Stimulated activated effector memory CD8-positive, alpha-beta T cell treated with anti-CD3 and anti-CD28 coated beads, Interleukin-12 subunit alpha, Interleukin-12 subunit beta, amount 100 ng/mL, for 72 hours (primary cell): Measurements from ENCODE around the gene ISM1.
"Not testable (repeated sequence)": the region's sequence is repeated elsewhere in the genome, so short reads cannot be mapped to it uniquely, and the experiment has no call there.

Source experiments
- ATAC-seq: fragments of 150-1000 bp; cut with Tn5 transposase; 2 replicates; pipeline ENCODE4 v1.10.0; 2021
- DNase-seq, 2 donors: peaks; one replicate each; pipeline ENCODE4 v3.0.0; 2021 to 2022; ENCODE audit warnings: low spot score in 2 of 2
- H3K27ac Mint-ChIP-seq: one replicate; pipeline ENCODE4 v1.8.0; 2022; ENCODE audit warnings: mild to moderate bottlenecking, mixed read lengths
- H3K36me3 Mint-ChIP-seq: one replicate; pipeline ENCODE4 v1.8.0; 2022; ENCODE audit warnings: mild to moderate bottlenecking, mixed read lengths
- H3K4me1 Mint-ChIP-seq: one replicate; pipeline ENCODE4 v1.8.0; 2022; ENCODE audit warnings: mixed read lengths
- H3K4me3 Mint-ChIP-seq: one replicate; pipeline ENCODE4 v1.8.0; 2022; ENCODE audit warnings: mild to moderate bottlenecking, mixed read lengths
- H3K9me3 Mint-ChIP-seq: one replicate; pipeline ENCODE4 v1.8.0; 2022; ENCODE audit warnings: mixed read lengths

The ISM1 gene

DNA sequence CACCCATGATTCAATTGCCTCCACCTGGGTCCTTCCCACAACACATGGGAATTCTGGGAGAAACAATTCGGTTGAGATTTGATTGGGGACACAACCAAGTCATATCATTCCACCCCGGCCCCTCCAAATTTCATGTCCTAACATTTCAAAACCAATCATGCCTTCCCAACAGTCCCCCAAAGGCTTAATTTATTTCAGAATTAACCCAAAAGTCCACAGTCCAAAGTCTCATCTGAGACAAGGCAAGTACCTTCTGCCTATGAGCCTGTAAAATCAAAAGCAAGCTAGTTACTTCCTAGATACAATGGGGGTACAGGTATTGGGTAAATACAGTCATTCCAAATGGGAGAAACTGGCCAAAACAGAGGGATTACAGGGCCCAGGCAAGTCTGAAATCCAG, 15.3 kb downstream of the ISM1 start:
- not testable (repeated sequence) for H3K4me3 Mint-ChIP-seq, ATAC-seq, H3K4me1 Mint-ChIP-seq, H3K27ac Mint-ChIP-seq, H3K36me3 Mint-ChIP-seq, H3K9me3 Mint-ChIP-seq, DNase-seq

DNA sequence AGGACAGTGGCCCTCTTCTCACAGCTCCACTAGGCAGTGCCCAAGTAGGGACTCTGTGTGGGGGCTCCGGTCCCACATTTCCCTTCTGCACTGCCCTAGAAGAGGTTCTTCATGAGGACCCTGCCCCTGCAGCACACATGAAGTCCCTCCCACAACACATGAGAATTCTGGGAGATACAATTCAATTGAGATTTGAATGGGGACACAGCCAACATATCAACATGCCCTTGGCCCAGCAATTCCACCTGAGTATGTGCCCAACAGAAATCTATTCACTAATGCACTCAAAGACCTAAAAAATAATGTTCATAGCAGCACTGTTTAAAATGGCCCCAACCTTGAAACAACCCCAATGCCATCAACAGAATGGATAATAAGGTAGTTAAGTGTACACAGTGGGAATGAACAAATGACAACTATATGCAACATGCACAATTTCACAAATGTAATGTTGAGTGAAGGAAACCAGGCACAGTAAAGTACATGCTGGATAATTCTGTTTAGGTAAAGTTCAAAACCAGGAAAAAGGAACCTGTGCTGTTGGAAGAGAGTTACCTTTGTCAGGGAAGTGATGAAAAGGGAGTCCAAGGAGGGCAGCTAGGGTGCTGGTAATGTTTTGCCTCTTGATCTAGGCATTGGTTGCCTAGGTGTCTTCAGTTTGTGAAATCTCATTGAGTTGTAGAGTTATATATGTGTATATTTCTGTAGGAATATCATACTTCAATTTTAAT, 16.1 kb downstream of the ISM1 start:
- Mint-ChIP-seq H3K36me3 (no peaks in the 10 kb centered on the region), H3K4me3 (no peak overlapping the region), H3K9me3 (no peaks in the 10 kb centered on the region), H3K27ac (no peak overlapping the region), H3K4me1 (no peaks in the 10 kb centered on the region)
- ATAC-seq (no peak), DNase-seq (no peak)

DNA sequence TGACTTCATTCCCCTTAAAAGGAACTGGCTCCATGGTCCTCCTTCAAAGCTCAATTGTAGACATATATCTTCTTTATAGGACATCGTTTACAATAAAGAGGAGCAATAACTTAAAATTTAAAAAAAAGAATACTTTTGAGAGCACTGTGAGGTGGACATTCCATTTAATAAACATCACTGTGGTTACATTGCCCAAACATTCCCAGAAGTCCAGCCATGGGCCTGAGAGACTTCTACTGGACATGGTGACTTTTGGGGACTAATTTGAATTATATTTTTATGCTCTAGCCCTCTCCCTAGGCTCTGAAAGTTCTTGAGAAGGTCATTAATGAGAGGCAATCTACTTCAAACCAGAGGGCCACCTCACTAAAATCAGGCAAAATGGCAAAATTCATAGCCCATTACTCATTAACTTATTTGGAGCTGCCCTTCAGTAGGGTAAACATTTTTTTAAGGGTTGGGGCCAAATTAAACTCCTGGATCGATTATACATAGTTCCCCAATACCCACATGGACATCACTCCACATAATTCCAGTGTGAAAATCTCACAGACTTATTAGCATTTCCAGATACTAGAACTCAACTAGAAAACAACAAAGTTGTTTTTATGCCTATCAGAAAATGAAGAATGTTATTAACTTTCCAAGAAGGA, 17.1 kb downstream of the ISM1 start:
- H3K4me3 Mint-ChIP-seq: no peak overlapping the region
- no peak for DNase-seq
- H3K4me1 Mint-ChIP-seq: no peaks in the 10 kb centered on the region
- no peaks in the 10 kb centered on the region for H3K9me3 Mint-ChIP-seq
- H3K36me3 Mint-ChIP-seq: no peaks in the 10 kb centered on the region
- no peak overlapping the region for H3K27ac Mint-ChIP-seq
- no peak for ATAC-seq

DNA sequence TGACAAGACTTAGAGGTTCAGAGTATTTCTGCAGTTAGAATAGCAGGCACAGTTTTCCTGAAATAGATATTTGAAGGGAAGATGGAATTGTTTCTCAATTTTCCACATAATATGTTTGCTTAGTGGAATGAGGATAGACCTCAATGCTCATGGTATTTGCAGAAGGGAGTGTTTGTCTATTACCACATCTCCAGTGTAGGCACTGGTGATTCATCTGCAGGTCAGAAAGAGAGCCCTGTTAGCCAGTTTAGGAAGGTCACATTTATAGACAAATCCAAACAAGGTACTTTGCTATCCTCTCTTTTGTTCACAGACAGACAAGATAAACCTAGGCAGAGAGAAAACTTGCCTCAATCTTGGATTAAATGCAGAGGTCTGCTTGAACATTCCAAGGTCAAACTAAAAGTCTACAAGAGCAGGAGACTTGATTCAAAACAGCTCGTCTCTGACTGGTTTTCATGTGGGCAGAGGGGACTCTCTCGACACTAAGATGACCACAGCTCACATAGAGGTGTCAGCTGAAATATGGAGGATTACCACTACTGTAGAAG, 22.8 kb downstream of the ISM1 start:
- DNase-seq (no peak), ATAC-seq (no peak)
- no peaks in the 10 kb centered on the region for H3K9me3 Mint-ChIP-seq
- no peak overlapping the region for H3K4me3 Mint-ChIP-seq
- H3K36me3 Mint-ChIP-seq: peaks cover 6% of the 10 kb centered on the region
- H3K4me1 Mint-ChIP-seq: peaks cover 26% of the 10 kb centered on the region
- H3K27ac Mint-ChIP-seq: no peak overlapping the region

DNA sequence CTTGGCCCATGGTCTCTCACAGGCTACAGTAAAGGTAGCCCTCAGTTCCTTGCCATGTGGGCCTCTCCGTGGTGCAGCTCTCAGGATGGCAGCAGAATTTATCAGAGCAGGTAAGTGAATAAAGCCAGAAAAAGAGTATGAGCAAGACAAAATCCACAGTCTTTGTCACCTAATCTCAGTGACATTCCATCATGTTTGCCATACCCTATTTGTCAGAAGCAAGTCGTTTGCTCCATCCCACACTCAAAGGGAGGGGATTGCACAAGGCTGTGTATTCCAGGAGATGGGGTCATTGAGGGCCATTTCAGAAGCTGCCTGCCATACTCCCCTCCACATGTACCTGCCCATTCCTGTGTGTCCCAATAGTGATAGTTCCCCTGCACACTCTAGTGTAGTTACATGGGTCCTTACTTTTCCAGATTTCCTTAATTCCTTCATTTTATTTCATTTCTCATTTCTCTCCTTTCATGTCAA, 24.2 kb downstream of the ISM1 start:
- no peak for ATAC-seq
- H3K9me3 Mint-ChIP-seq: no peaks in the 10 kb centered on the region
- peaks cover 27% of the 10 kb centered on the region for H3K4me1 Mint-ChIP-seq
- H3K27ac Mint-ChIP-seq: no peak overlapping the region
- H3K4me3 Mint-ChIP-seq: no peak overlapping the region
- no peak for DNase-seq
- H3K36me3 Mint-ChIP-seq: peaks cover 6% of the 10 kb centered on the region

DNA sequence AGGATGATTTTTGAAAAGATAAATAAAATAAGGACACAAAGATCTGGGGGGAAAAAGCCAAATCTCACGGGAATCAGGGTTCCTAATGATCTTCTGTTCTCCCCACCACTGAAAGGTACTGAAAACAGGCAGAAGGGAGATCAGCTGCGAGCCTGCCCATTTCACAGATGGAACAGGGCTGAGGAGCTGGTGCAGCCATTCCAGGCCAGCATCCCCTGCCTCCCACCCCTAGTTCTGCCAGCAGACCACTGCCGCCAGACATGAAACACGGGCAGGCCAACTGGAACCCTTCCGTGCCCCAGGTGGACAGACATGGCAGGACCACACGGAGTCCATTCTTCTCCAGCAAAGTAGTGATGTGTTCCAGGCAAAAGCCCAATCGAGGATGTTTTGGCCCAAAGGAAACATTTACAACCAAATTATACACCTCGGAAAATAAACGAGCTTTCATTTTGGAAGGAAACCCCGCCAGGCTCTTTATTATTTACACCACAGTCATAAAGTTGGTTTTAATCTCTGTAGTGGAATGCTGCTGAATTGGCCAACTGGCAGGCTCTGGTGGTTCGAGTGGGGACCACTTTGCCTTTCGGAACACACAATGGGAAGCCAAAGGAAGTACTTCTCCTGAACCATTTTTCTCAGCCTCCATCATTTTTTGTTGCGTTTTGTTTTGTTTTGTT, 28.2 kb downstream of the ISM1 start:
- Mint-ChIP-seq H3K36me3 (peaks cover 6% of the 10 kb centered on the region), H3K4me3 (no peak overlapping the region), H3K4me1 (peaks cover 27% of the 10 kb centered on the region), H3K27ac (no peak overlapping the region), H3K9me3 (no peaks in the 10 kb centered on the region)
- no peak for ATAC-seq
- no peak for DNase-seq

DNA sequence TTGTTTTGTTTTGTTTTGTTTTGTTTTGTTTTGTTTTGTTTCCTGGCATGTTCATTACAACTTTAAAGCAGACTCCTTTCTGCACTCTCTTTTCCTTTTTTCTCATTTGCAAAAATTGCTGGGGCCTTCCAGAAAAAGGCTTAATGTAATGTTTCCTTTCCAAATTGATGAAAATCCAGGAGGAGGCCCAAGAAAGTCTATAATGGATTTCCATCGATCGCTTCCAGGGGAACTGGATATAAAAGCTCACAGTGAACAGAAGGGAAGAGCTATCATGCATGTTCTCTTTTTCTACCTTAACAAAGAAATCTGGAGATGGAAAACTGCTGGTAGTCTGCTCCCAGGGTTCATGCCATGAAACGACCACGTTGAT, 28.7 kb downstream of the ISM1 start:
- Mint-ChIP-seq H3K9me3 (no peaks in the 10 kb centered on the region), H3K4me3 (no peak overlapping the region), H3K4me1 (peaks cover 27% of the 10 kb centered on the region), H3K36me3 (peaks cover 6% of the 10 kb centered on the region), H3K27ac (no peak overlapping the region)
- no peak for ATAC-seq
- DNase-seq: no peak

DNA sequence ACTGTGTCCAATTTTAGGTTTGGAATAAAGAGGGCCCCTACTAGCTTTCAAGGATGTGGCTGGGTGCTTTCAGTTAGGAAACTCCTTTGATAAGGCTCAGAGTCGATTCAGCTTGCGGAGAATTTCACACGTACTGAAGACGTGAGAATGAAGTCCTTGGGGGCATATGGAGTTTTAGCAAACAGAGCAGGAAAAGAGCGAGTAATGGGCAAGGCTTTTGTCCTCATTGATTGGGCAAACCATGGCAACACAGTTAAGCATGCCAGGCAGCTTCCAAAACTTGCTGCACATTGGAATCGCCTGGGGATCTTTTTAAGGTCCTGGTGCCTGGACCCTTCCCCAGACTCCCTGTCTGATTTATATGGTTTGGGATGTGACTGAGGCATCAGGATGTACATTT, 29.2 kb downstream of the ISM1 start:
- H3K36me3 Mint-ChIP-seq: peaks cover 6% of the 10 kb centered on the region
- H3K27ac Mint-ChIP-seq: no peak overlapping the region
- DNase-seq: no peak
- ATAC-seq: no peak
- H3K4me1 Mint-ChIP-seq: peaks cover 27% of the 10 kb centered on the region
- H3K9me3 Mint-ChIP-seq: no peaks in the 10 kb centered on the region
- H3K4me3 Mint-ChIP-seq: no peak overlapping the region

DNA sequence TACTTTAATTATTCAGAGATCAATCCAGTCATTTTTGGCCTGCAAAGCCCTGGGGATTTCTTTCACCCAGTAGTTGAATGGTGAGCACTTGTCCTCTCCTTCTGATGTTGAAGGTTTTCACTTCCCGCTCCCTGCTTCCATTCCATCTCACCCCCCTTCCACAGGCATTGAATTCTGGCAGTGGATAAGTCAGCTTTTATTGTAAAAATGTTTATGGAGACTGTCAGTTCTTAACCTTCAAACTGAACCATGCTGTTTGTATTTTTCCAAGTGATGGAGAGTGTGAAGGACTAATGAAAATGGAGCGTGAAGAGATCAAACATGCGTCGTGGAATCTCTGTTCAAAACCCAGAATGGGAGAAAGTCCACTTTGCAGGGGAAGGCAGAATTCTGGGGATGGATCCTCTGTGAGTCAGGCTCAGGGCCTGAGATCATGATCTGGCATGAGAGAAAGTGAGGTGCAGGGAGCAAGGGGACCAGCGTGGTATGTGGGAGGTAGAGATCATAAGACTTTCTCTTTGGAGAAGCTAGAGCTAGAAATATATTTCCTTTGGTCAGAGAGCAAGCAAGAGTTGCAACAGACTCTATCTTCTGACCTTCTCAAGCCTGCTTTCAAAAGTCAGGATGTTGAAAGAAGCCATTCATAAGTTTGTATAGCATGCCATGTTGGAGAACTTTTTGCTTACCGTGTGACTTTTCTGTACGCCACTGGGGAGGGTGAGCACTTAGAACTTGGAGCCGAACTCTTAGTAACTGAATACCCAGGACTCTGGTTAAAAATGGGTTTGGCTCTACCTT, 30.2 kb downstream of the ISM1 start:
- no peak for ATAC-seq
- peaks cover 21% of the 10 kb centered on the region for H3K4me1 Mint-ChIP-seq
- H3K36me3 Mint-ChIP-seq: peaks cover 6% of the 10 kb centered on the region
- no peaks in the 10 kb centered on the region for H3K9me3 Mint-ChIP-seq
- no peak overlapping the region for H3K27ac Mint-ChIP-seq
- no peak for DNase-seq
- H3K4me3 Mint-ChIP-seq: no peak overlapping the region

DNA sequence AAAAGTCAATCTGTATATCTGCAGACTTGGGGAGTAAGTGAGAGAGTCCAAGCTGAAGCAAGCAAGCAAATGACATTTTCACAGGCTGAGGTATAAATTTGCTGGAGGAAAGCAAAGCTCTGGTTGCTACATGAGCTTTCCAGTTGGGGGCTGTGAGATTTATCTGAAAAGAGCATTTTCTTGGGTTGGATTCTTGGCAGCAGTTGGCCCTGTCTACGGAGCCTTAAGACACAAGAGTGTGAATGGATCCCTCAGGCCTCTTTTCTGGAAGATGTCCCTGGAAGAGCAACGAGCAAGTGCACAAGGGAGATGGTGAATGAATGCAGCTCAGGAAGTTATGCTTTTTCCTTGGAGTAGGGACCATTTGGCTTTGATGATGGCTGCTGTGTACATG, 30.8 kb downstream of the ISM1 start:
- ATAC-seq (no peak), DNase-seq (no peak)
- Mint-ChIP-seq H3K36me3 (peaks cover 6% of the 10 kb centered on the region), H3K9me3 (no peaks in the 10 kb centered on the region), H3K4me1 (peaks cover 20% of the 10 kb centered on the region), H3K4me3 (no peak overlapping the region), H3K27ac (no peak overlapping the region)

DNA sequence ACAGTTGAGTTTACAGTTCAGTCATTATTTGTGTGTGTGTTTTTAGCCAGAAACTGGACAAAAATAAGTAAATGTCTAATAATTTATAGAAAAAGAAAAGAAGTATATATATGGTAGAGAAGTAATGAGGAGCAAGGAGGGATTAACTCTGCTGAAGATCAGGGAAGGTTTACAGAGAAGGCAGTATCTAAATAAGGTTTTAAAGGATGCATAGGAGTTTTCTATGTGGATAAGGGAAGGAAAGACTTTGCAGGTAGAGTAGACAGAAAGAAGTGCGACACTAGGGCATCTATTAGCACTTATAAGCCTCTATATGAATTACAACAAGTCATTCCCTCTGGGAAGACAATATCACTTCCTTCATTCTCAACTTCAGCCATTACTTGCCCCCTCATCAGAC, 34.3 kb downstream of the ISM1 start:
- no peak overlapping the region for H3K4me3 Mint-ChIP-seq
- H3K27ac Mint-ChIP-seq: no peak overlapping the region
- H3K4me1 Mint-ChIP-seq: no peaks in the 10 kb centered on the region
- H3K9me3 Mint-ChIP-seq: no peaks in the 10 kb centered on the region
- DNase-seq (no peak), ATAC-seq (no peak)
- no peaks in the 10 kb centered on the region for H3K36me3 Mint-ChIP-seq

DNA sequence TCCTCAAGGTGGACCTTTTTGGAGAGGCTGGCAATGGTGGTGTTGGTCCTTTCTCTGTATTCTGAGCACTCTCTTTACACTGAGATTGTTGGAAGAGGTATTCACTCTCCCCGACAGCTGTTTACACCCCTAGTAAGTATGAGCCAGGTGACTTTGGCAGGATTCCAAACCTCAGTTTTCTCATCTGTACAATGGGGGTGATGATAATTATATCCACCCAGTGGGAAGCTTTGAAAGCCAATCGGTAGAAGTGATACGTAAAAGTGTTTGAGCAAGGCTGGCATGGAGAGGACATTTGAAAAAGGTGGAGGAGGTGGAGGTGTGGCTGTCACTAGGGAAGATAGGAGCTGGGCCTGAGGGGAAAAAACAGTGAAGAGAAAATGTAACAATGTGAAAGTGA, 35.5 kb downstream of the ISM1 start:
- DNase-seq: no peak
- no peaks in the 10 kb centered on the region for H3K36me3 Mint-ChIP-seq
- H3K4me3 Mint-ChIP-seq: no peak overlapping the region
- no peaks in the 10 kb centered on the region for H3K4me1 Mint-ChIP-seq
- no peak overlapping the region for H3K27ac Mint-ChIP-seq
- ATAC-seq: no peak
- no peaks in the 10 kb centered on the region for H3K9me3 Mint-ChIP-seq

DNA sequence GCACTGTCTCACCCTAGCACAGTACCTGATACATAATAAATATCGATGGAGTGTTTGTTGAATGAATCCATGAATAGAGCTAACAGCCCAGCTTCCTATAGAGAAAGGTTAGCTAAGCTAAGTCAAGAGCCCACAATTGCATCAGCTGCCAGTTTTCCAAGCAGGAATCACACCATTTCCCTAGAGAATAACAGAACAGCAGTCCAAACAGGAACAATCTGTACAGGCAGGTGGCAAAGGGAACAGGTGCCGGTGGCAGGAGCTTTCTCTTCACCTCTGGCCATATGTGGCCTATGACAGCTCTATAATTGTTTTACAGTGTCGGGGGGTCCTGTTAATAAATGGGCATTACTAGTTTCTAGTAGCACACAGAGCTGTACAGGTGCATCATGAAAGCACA, 38.8 kb downstream of the ISM1 start:
- Mint-ChIP-seq H3K9me3 (no peaks in the 10 kb centered on the region), H3K27ac (no peak overlapping the region), H3K4me1 (no peaks in the 10 kb centered on the region), H3K36me3 (no peaks in the 10 kb centered on the region), H3K4me3 (no peak overlapping the region)
- DNase-seq (no peak), ATAC-seq (no peak)

DNA sequence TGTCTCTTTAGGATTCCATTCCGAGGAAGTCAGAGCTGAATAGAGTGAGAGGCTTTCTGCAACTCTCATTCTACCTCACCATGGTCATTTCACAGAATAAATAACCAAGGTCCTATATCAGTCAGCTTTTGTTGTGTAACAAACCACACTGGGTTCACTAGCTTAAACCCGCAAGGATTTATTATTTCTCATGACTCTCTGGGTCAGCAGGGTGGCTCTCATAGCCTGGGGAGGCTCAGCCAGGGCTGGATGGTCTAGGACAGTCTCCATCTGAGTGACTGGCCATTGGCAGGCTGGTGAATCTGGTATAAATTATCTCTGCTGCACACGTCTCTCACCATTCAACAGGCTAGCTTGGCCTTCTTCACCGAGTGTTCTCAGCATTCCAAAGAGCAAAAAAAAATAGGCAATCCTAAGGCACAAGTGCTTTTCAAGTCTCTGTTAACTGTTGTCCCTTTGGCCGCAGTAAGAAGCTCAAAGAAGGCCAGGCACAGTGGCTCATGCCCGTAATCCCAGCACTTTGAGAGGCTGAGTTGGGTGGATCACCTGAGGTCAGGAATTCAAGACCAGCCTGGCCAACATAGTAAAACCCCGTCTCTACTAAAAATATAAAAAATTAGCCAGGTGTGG, 39.7 kb downstream of the ISM1 start:
- H3K9me3 Mint-ChIP-seq: no peaks in the 10 kb centered on the region
- H3K36me3 Mint-ChIP-seq: no peaks in the 10 kb centered on the region
- H3K4me3 Mint-ChIP-seq: no peak overlapping the region
- no peak for ATAC-seq
- DNase-seq: no peak
- no peak overlapping the region for H3K27ac Mint-ChIP-seq
- H3K4me1 Mint-ChIP-seq: no peaks in the 10 kb centered on the region
